Measurements from ENCODE around the gene DCXR.

DNA sequence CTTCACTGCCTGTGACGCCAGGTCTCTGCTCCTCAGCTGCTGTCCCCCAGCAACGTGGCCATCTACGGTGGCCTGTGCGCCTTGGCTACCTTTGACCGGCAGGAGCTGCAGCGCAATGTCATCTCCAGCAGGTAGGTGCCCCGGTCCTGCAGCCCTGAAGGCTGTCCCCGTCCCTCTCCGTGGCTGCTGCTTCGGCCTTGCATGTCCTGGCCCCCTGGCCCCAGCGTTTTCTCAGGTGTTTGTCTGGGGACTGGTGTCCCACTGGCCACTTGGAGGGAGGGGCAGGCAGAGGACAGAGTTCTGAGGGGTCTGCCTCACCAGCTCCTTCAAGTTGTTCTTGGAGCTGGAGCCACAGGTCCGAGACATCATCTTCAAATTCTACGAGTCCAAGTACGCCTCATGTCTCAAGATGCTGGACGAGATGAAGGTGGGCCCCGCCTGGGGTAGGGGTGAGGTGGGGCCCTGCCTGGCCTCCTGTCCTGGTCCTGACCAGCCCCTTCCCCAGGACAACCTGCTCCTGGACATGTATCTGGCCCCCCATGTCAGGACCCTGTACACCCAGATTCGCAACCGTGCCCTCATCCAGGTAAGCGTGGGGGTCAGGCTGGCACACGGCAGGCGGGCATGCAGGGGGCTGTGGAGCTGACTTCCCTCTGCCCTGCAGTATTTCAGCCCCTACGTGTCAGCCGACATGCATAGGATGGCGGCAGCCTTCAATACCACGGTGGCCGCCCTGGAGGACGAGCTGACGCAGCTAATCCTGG is 18.6 kb upstream of the DCXR start:
- TF ChIP-seq, protein P1, sequence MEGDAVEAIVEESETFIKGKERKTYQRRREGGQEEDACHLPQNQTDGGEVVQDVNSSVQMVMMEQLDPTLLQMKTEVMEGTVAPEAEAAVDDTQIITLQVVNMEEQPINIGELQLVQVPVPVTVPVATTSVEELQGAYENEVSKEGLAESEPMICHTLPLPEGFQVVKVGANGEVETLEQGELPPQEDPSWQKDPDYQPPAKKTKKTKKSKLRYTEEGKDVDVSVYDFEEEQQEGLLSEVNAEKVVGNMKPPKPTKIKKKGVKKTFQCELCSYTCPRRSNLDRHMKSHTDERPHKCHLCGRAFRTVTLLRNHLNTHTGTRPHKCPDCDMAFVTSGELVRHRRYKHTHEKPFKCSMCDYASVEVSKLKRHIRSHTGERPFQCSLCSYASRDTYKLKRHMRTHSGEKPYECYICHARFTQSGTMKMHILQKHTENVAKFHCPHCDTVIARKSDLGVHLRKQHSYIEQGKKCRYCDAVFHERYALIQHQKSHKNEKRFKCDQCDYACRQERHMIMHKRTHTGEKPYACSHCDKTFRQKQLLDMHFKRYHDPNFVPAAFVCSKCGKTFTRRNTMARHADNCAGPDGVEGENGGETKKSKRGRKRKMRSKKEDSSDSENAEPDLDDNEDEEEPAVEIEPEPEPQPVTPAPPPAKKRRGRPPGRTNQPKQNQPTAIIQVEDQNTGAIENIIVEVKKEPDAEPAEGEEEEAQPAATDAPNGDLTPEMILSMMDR (IDR thresholded peaks at IDR 0.05): no peak
- TF ChIP-seq POLR2A (IDR thresholded peaks at IDR 0.05): no peak

Measured in esophagus squamous epithelium (tissue), 4 donors.